ENCODE results near the gene KRTCAP2. TPM values are rescaled to one million over a fixed set of nuclear protein-coding genes. Genes with fewer than 3 reads are reported as not detected.

Gene KRTCAP2
- total RNA-seq, 1 donor from 2014 or later = 117 TPM

DNA sequence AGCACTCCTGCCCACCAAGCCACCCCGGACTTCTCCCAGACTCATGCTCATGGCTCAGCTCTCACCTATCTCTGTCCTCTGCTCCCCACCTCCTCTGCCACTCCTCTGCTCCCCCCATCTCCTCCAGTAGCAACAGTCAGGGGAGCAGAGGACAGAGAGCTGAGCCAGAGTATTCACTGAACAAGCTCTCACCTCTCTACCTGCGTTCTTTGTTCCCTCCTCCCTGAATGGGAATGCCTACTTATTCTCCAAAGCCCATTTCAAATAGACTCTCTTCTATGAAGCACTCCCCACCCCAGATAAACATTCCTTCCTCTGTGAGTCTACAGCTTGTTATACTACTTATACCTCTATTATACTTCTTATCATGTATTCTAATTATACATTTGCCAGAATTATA is 51.9 kb downstream of the KRTCAP2 start:
- H3K27ac ChIP-seq = no peak overlapping the region
- DNase-seq (ENCODE audit: extremely low spot score in 2 of 2) = no peak
- TF ChIP-seq POLR2A (IDR thresholded peaks at IDR 0.05) = no peak
- TF ChIP-seq POLR2AphosphoS5 (IDR thresholded peaks at IDR 0.05; ENCODE audit: insufficient read depth in 1 of 2, low read depth in 1 of 2) = no peak
- TF ChIP-seq, protein P1, sequence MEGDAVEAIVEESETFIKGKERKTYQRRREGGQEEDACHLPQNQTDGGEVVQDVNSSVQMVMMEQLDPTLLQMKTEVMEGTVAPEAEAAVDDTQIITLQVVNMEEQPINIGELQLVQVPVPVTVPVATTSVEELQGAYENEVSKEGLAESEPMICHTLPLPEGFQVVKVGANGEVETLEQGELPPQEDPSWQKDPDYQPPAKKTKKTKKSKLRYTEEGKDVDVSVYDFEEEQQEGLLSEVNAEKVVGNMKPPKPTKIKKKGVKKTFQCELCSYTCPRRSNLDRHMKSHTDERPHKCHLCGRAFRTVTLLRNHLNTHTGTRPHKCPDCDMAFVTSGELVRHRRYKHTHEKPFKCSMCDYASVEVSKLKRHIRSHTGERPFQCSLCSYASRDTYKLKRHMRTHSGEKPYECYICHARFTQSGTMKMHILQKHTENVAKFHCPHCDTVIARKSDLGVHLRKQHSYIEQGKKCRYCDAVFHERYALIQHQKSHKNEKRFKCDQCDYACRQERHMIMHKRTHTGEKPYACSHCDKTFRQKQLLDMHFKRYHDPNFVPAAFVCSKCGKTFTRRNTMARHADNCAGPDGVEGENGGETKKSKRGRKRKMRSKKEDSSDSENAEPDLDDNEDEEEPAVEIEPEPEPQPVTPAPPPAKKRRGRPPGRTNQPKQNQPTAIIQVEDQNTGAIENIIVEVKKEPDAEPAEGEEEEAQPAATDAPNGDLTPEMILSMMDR (IDR thresholded peaks at IDR 0.05) = no peak
- intact Hi-C loops (cut with DNase I) = no loop called here
- H3K36me3 ChIP-seq = no peaks in the 10 kb centered on the region
- no peak overlapping the region for H3K4me3 ChIP-seq
- H3K27me3 ChIP-seq = no peaks in the 10 kb centered on the region
- H3K9me3 ChIP-seq = no peaks in the 10 kb centered on the region
- H3K4me1 ChIP-seq = peaks cover 29% of the 10 kb centered on the region

DNA sequence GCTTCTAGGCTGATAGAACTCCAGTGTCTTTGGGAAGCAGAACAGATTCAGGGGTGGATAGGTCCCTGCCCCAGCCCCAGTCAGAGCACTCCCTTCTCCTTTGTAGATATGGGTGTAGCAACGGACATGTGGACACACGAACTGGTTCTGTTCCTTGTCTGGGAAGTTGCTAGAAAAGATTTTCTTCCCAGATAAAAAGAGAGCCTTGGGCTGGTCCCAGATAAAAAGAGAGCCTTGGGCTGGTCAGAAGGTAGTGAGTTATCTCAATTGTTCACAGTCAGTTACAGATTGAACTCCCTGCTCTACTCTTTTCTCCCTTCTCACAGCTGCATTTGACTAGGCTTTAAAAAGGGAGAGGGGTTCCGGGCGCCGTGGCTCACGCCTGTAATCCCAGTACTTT is 52.9 kb downstream of the KRTCAP2 start:
- DNase-seq (ENCODE audit: extremely low spot score in 2 of 2) = no peak
- Histone ChIP-seq H3K27ac (peak overlapping the region; percentile 17), H3K27me3 (no peaks in the 10 kb centered on the region), H3K36me3 (no peaks in the 10 kb centered on the region), H3K4me3 (no peak overlapping the region), H3K9me3 (no peaks in the 10 kb centered on the region), H3K4me1 (peaks cover 19% of the 10 kb centered on the region)
- intact Hi-C loops (cut with DNase I) = no loop called here
- TF ChIP-seq, protein P1 (IDR thresholded peaks at IDR 0.05) = no peak
- TF ChIP-seq POLR2AphosphoS5 (IDR thresholded peaks at IDR 0.05; ENCODE audit: insufficient read depth in 1 of 2, low read depth in 1 of 2) = no peak
- no peak for TF ChIP-seq POLR2A (IDR thresholded peaks at IDR 0.05)

MicroRNA genes within 50 kb of the gene (microRNA counts, 767-probe panel; counts per million panel counts)
- microRNA hsa-miR-92b-3p = 238 to 261 counts per million in 2 donors

Small RNAs within 50 kb of the gene (small RNA-seq; reads per million reads assigned to genes)
- gene HMGN2P18 (not detected), gene RF00019 (not detected)

Other genes with a start within 250 kb of the KRTCAP2 start
- gene PMVK, start 236.6 kb downstream of the KRTCAP2 start, total RNA-seq = 20.6 TPM
- 56.5 TPM for gene PBXIP1, start 217.2 kb downstream of the KRTCAP2 start, total RNA-seq
- 19.2 TPM for gene PYGO2, start 211.5 kb downstream of the KRTCAP2 start, total RNA-seq
- 110 TPM for gene SHC1, start 202.6 kb downstream of the KRTCAP2 start, total RNA-seq
- 30.4 TPM for gene CKS1B, start 198.6 kb downstream of the KRTCAP2 start, total RNA-seq
- gene FLAD1, start 190.0 kb downstream of the KRTCAP2 start, total RNA-seq = 20.6 TPM
- gene LENEP, start 179.7 kb downstream of the KRTCAP2 start, total RNA-seq = not detected
- gene ZBTB7B, start 170.5 kb downstream of the KRTCAP2 start, total RNA-seq = 77.6 TPM
- gene DCST2, start 139.5 kb downstream of the KRTCAP2 start, total RNA-seq = 7.9 TPM
- not detected for gene DCST1, start 139.5 kb downstream of the KRTCAP2 start, total RNA-seq
- gene ADAM15, start 122.0 kb downstream of the KRTCAP2 start, total RNA-seq = 193 TPM
- gene EFNA4, start 109.6 kb downstream of the KRTCAP2 start, total RNA-seq = 13.8 TPM
- 22.3 TPM for gene EFNA3, start 94.5 kb downstream of the KRTCAP2 start, total RNA-seq
- 57.9 TPM for gene EFNA1, start 45.4 kb downstream of the KRTCAP2 start, total RNA-seq
- 11.8 TPM for gene SLC50A1, start 37.5 kb downstream of the KRTCAP2 start, total RNA-seq
- gene DPM3, start 32.8 kb downstream of the KRTCAP2 start, total RNA-seq = 114 TPM
- gene TRIM46, start 545 bp upstream of the KRTCAP2 start, total RNA-seq = 2.7 TPM
- gene THBS3, start 34.6 kb upstream of the KRTCAP2 start, total RNA-seq = 27.3 TPM
- gene MTX1, start 35.4 kb upstream of the KRTCAP2 start, total RNA-seq = 29.5 TPM
- 21.1 TPM for gene ENTREP3, start 82.2 kb upstream of the KRTCAP2 start, total RNA-seq
- 44.7 TPM for gene SCAMP3, start 89.1 kb upstream of the KRTCAP2 start, total RNA-seq
- gene CLK2, start 100.2 kb upstream of the KRTCAP2 start, total RNA-seq = 48.1 TPM
- gene HCN3, start 104.2 kb upstream of the KRTCAP2 start, total RNA-seq = 4.2 TPM
- gene PKLR, start 128.1 kb upstream of the KRTCAP2 start, total RNA-seq = not detected
- 71.0 TPM for gene FDPS, start 135.6 kb upstream of the KRTCAP2 start, total RNA-seq
- 24.3 TPM for gene RUSC1, start 147.6 kb upstream of the KRTCAP2 start, total RNA-seq